Stimulated activated CD4-positive, alpha-beta T cell treated with anti-CD3 and anti-CD28 coated beads, Interleukin-4, amount 100 ng/mL, for 1 hour (primary cell): ENCODE measurements around the gene B3GNT8.
"Not testable (repeated sequence)": the region's sequence is repeated elsewhere in the genome, so short reads cannot be mapped to it uniquely, and the experiment has no call there.

Experiments
- DNase-seq: peaks from one replicate; pipeline ENCODE4 v3.0.0-alpha.2; 2020

The B3GNT8 gene

DNA sequence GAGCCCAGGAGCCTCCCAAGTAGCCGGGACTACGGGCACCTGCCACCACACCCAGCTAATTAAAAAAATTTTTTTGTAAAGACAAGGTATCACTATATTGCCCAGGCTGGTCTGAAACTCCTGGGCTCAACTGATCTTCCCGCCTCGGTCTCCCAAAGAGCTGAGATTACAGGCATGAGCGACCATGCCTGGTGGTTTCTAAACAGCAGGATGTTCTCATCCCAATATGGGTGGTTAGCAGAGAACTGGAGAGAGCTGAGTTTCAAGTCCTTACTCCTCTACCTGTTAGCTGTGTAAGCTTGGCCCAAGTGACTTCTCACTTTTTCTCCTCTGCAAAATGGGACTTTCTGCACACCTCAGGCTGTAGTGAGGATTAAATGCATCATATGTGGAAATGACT is 42.8 kb downstream of the B3GNT8 start:
- no peak for DNase-seq

- not testable (repeated sequence) for DNase-seq
These were observed 45.6 kb downstream of the B3GNT8 start for GRCh38 chr19:41381536-41381935.

- no peak for DNase-seq
These were observed 49.0 kb downstream of the B3GNT8 start for GRCh38 chr19:41377977-41378709.

- no peak for DNase-seq
These were observed 50.2 kb downstream of the B3GNT8 start for GRCh38 chr19:41376998-41377365.

- no peak for DNase-seq
These were observed 50.8 kb downstream of the B3GNT8 start, which contains the start of gene TMEM91 for GRCh38 chr19:41376241-41376997. TMEM91 (plus strand) TSS chr19:41376533; CDS start chr19:41378310, 1,777 bp downstream.
